NCI-H128 (cell line): ENCODE measurements around the gene IFT80.
A peak's percentile ranks its signal among the peaks of the same experiment; 100 is the strongest.

ENCODE experiments used
- DNase-seq: peaks from one replicate; lab custom pipeline; 2025; ENCODE audit not compliant: unreplicated experiment; lab: John Stamatoyannopoulos, UW

IFT80 gene

GRCh38 chr3:160399125-160400029 lies at the start of gene IFT80, which contains the start of gene SMC4:
Gene IFT80, minus strand, starts transcription at chr3:160399225. Its CDS starts 14,625 bp downstream, at chr3:160384600.
Gene SMC4, plus strand, starts transcription at chr3:160399650. Its CDS starts 1,177 bp downstream, at chr3:160400827.
- peak; percentile 95 for DNase-seq

GRCh38 chr3:160447544-160447943 lies 48.5 kb upstream of the IFT80 start:
- DNase-seq = no peak

GRCh38 chr3:160446522-160447056 lies 47.6 kb upstream of the IFT80 start:
- no peak for DNase-seq

- DNase-seq = no peak
Measured at GRCh38 chr3:160445854-160446253, 46.8 kb upstream of the IFT80 start.

GRCh38 chr3:160444411-160444810 lies 45.4 kb upstream of the IFT80 start:
- DNase-seq = no peak

- no peak for DNase-seq
Measured at GRCh38 chr3:160440687-160441086, 41.7 kb upstream of the IFT80 start.

GRCh38 chr3:160437083-160437455 lies 38.0 kb upstream of the IFT80 start:
- no peak for DNase-seq

- DNase-seq = no peak
Measured at GRCh38 chr3:160435747-160436146, 36.7 kb upstream of the IFT80 start.

- DNase-seq = no peak
Measured at GRCh38 chr3:160435095-160435494, 36.1 kb upstream of the IFT80 start.

- DNase-seq = no peak
Measured at GRCh38 chr3:160434071-160434470, 35.0 kb upstream of the IFT80 start.

GRCh38 chr3:160427832-160428424 lies 28.9 kb upstream of the IFT80 start:
- DNase-seq = no peak

- no peak for DNase-seq
Measured at GRCh38 chr3:160417311-160417710, 18.3 kb upstream of the IFT80 start.

GRCh38 chr3:160413613-160414248 lies 14.7 kb upstream of the IFT80 start:
- no peak for DNase-seq

GRCh38 chr3:160412477-160412876 lies 13.5 kb upstream of the IFT80 start:
- DNase-seq = no peak

- no peak for DNase-seq
Measured at GRCh38 chr3:160409812-160410610, 11.0 kb upstream of the IFT80 start.

GRCh38 chr3:160403796-160404470 lies 4.9 kb upstream of the IFT80 start:
- DNase-seq = no peak

GRCh38 chr3:160403028-160403545 lies 4.1 kb upstream of the IFT80 start:
- no peak for DNase-seq

- no peak for DNase-seq
Measured at GRCh38 chr3:160402221-160403027, 3.4 kb upstream of the IFT80 start.
